OCI-LY3 (cell line): ENCODE measurements around the gene WARS2.
"Not testable (repeated sequence)": the region's sequence is repeated elsewhere in the genome, so short reads cannot be mapped to it uniquely, and the experiment has no call there.

Experiments used
- EZH2phosphoT487 ChIP-seq: fragments of 200-600 bp; shearing (Covaris generic); IDR thresholded peaks from 2 replicates; pipeline ENCODE4 v1.6.1; 2018; ENCODE audit warnings: antibody characterized with exemption, mixed run types, low read depth
- TF ChIP-seq, protein P1 (sequence below): fragments of 200-600, 300-600 bp; sonication (generic); IDR thresholded peaks from 2 replicates; pipeline ENCODE4 v1.5.1; 2014; ENCODE audit warnings: antibody characterized with exemption, low read length, low read depth

DNA sequence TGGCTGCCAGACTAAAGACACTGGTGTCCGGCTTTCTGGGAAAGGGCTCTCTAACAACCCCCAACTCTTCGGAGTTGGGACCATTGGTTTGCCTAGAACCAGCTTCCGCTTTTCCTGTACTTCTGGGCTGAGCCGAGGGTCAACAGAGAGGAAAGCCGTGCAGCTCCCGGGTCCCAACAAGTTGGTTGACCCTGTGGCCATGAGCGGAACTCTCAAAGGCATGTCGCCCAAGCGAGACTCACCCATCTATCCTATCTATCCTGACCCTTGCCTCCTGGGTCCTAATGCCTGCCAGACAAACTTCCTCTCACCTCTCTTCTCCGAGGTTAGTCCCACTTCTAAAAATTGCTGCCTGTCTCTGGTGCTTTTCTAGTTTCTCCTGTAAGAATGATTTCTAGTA is 32.5 kb upstream of the WARS2 start:
- TF ChIP-seq, protein P1, sequence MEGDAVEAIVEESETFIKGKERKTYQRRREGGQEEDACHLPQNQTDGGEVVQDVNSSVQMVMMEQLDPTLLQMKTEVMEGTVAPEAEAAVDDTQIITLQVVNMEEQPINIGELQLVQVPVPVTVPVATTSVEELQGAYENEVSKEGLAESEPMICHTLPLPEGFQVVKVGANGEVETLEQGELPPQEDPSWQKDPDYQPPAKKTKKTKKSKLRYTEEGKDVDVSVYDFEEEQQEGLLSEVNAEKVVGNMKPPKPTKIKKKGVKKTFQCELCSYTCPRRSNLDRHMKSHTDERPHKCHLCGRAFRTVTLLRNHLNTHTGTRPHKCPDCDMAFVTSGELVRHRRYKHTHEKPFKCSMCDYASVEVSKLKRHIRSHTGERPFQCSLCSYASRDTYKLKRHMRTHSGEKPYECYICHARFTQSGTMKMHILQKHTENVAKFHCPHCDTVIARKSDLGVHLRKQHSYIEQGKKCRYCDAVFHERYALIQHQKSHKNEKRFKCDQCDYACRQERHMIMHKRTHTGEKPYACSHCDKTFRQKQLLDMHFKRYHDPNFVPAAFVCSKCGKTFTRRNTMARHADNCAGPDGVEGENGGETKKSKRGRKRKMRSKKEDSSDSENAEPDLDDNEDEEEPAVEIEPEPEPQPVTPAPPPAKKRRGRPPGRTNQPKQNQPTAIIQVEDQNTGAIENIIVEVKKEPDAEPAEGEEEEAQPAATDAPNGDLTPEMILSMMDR, result not testable (repeated sequence)
- not testable (repeated sequence) for TF ChIP-seq EZH2phosphoT487
